OCI-LY1 (cell line): ENCODE measurements around the gene COA1.
"Not testable (repeated sequence)": the region's sequence is repeated elsewhere in the genome, so short reads cannot be mapped to it uniquely, and the experiment has no call there.

Source experiments
- H2AFZ ChIP-seq: fragments of 200-600 bp; sonication (generic), shearing (Covaris generic); 2 replicates; pipeline ENCODE4 v1.6.0; 2014; ENCODE audit warnings: antibody characterized with exemption, mild to moderate bottlenecking, low read length
- H3F3A ChIP-seq: fragments of 200-600 bp; sonication (generic), shearing (Covaris generic); 2 replicates; pipeline ENCODE4 v1.6.0; 2014; ENCODE audit warnings: mild to moderate bottlenecking, antibody characterized with exemption, low read length, moderate library complexity; ENCODE audit not compliant: insufficient read depth
- H3K27ac ChIP-seq: fragments of 200-600 bp; sonication (generic); 2 replicates; pipeline ENCODE4 v1.5.1; 2014; ENCODE audit warnings: low read length, mixed run types, mild to moderate bottlenecking, low read depth; ENCODE audit not compliant: poor library complexity, severe bottlenecking
- H3K27me3 ChIP-seq: fragments of 200-600 bp; sonication (generic); 2 replicates; pipeline ENCODE4 v1.6.0; 2014; ENCODE audit warnings: antibody characterized with exemption, mild to moderate bottlenecking, low read length, moderate library complexity; ENCODE audit not compliant: insufficient read depth
- H3K36me3 ChIP-seq: fragments of 200-600 bp; sonication (generic); 2 replicates; pipeline ENCODE4 v1.6.1; 2014; ENCODE audit warnings: mild to moderate bottlenecking, antibody characterized with exemption, low read length, moderate library complexity, mixed read lengths; ENCODE audit not compliant: insufficient read depth
- H3K4me1 ChIP-seq: fragments of 200-600 bp; sonication (generic); 2 replicates; pipeline ENCODE4 v1.5.1; 2014; ENCODE audit warnings: mild to moderate bottlenecking, low read length, moderate library complexity; ENCODE audit not compliant: insufficient read depth, severe bottlenecking
- H3K4me2 ChIP-seq: fragments of 200-600 bp; sonication (generic), shearing (Covaris generic); 2 replicates; pipeline ENCODE4 v1.6.1; 2014; ENCODE audit warnings: low read length
- H3K4me3 ChIP-seq: fragments of 200-600 bp; sonication (generic); 2 replicates; pipeline ENCODE4 v1.5.1; 2014; ENCODE audit warnings: low read length, low read depth, mild to moderate bottlenecking, mixed read lengths; ENCODE audit not compliant: poor library complexity, severe bottlenecking
- H3K79me2 ChIP-seq: fragments of 200-600 bp; shearing (Covaris generic); 2 replicates; pipeline ENCODE4 v1.6.1; 2016; ENCODE audit warnings: mixed run types, low read length, mixed read lengths; ENCODE audit not compliant: insufficient read depth
- H3K9ac ChIP-seq: fragments of 200-600 bp; sonication (generic), shearing (Covaris generic); 2 replicates; pipeline ENCODE4 v1.6.1; 2014; ENCODE audit warnings: mild to moderate bottlenecking, low read length, mixed read lengths
- H3K9me2 ChIP-seq: fragments of 200-600 bp; sonication (generic), shearing (Covaris generic); 2 replicates; pipeline ENCODE4 v1.6.1; 2014; ENCODE audit warnings: low read depth, mild to moderate bottlenecking, low read length, mixed read lengths
- H3K9me3 ChIP-seq: fragments of 200-600 bp; shearing (Covaris generic); 2 replicates; pipeline ENCODE4 v1.6.1; 2014; ENCODE audit warnings: low read length, mixed read lengths
- H4K20me1 ChIP-seq: fragments of 200-600 bp; sonication (generic), shearing (Covaris generic); 2 replicates; pipeline ENCODE4 v1.6.0; 2016; ENCODE audit warnings: mild to moderate bottlenecking, low read length; ENCODE audit not compliant: insufficient read depth
- CTCF ChIP-seq: fragments of 200-600 bp; sonication (generic), shearing (Covaris generic); IDR thresholded peaks from 2 replicates; pipeline ENCODE4 v1.5.1; 2017; ENCODE audit warnings: mild to moderate bottlenecking, antibody characterized with exemption, low read length, moderate library complexity, mixed read lengths
- EZH2 ChIP-seq: fragments of 200-600 bp; sonication (generic), shearing (Covaris generic); IDR thresholded peaks from 2 replicates; pipeline ENCODE4 v1.8.0; 2017; ENCODE audit warnings: borderline replicate concordance, mixed run types, mild to moderate bottlenecking, antibody characterized with exemption, low read length, moderate library complexity, mixed read lengths

Gene COA1

GRCh38 chr7:43735802-43736603 is 6.7 kb upstream of the COA1 start:
- no peaks in the 10 kb centered on the region for H4K20me1 ChIP-seq
- no peak overlapping the region for H3K9ac ChIP-seq
- H3K9me3 ChIP-seq: no peaks in the 10 kb centered on the region
- no peaks in the 10 kb centered on the region for H3F3A ChIP-seq
- no peaks in the 10 kb centered on the region for H3K9me2 ChIP-seq
- no peaks in the 10 kb centered on the region for H3K4me1 ChIP-seq
- no peak overlapping the region for H2AFZ ChIP-seq
- no peak overlapping the region for H3K27ac ChIP-seq
- no peaks in the 10 kb centered on the region; the same call in 1 of the 2 replicates for H3K36me3 ChIP-seq
- no peak overlapping the region for H3K4me2 ChIP-seq
- no peak overlapping the region for H3K4me3 ChIP-seq
- H3K27me3 ChIP-seq: peaks cover 6% of the 10 kb centered on the region; the same call in 1 of the 2 replicates
- H3K79me2 ChIP-seq: no peaks in the 10 kb centered on the region
- TF ChIP-seq EZH2 (no peak), CTCF (no peak)

DNA sequence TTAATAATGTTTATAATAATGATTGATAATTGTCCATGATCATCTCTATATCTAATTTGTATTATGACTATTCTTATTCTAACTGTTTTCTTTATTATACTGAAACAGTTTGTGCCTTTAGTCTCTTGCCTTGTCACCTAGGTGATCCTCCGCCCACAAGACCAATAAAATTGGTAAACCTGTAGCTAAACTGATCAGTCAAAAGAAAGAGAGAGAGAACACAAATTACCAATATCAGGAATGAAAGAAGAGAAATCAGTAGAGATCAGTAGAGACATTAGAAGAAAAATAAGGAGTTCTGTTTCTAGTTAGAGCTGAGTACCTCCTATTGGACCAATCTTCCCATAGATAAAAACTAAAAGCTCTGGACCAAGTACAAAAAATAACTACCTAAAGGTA is 6.1 kb upstream of the COA1 start:
- Histone ChIP-seq H3K4me3 (no peak overlapping the region), H4K20me1 (no peaks in the 10 kb centered on the region), H3K4me2 (no peak overlapping the region), H2AFZ (no peak overlapping the region), H3K36me3 (no peaks in the 10 kb centered on the region; the same call in 1 of the 2 replicates), H3K9me3 (no peaks in the 10 kb centered on the region), H3K27me3 (peaks cover 6% of the 10 kb centered on the region; the same call in 1 of the 2 replicates), H3F3A (no peaks in the 10 kb centered on the region), H3K27ac (no peak overlapping the region), H3K4me1 (peaks cover 2% of the 10 kb centered on the region), H3K9me2 (no peaks in the 10 kb centered on the region), H3K79me2 (no peaks in the 10 kb centered on the region), H3K9ac (no peak overlapping the region)
- TF ChIP-seq EZH2 (no peak), CTCF (no peak)

GRCh38 chr7:43734575-43735332 is 5.4 kb upstream of the COA1 start:
- H4K20me1 ChIP-seq, H2AFZ ChIP-seq, H3F3A ChIP-seq, H3K4me1 ChIP-seq, H3K79me2 ChIP-seq, H3K36me3 ChIP-seq, H3K9me3 ChIP-seq, H3K9ac ChIP-seq, H3K27me3 ChIP-seq, H3K9me2 ChIP-seq, H3K27ac ChIP-seq, H3K4me2 ChIP-seq, H3K4me3 ChIP-seq: not testable (repeated sequence)

DNA sequence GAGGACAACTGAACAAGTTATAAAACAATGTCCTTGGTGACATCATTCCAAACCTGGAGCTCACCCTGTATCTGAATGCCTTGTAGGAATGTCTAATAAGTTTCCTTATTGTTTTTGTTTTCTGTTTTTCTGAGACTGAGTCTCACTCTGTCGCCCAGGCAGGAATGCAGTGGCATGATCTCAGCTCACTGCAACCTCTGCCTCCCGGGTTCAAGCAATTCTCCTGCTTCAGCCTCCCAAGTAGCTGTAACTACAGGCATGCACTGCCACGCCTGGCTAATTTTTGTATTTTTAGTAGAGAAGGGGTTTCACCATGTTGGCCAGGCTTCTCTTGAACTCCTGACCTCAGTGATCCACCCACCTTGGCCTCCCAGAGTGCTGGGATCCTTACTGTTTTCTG is 2.2 kb upstream of the COA1 start:
- H3K36me3 ChIP-seq, H3K9me2 ChIP-seq, H3K9me3 ChIP-seq, H3K27ac ChIP-seq, H3F3A ChIP-seq, H3K4me3 ChIP-seq, H3K4me2 ChIP-seq, H3K27me3 ChIP-seq, H2AFZ ChIP-seq, H4K20me1 ChIP-seq, H3K9ac ChIP-seq: not testable (repeated sequence)
- H3K79me2 ChIP-seq: peaks cover 26% of the 10 kb centered on the region
- H3K4me1 ChIP-seq: peaks cover 23% of the 10 kb centered on the region
